GM12872 (cell line): Measurements from ENCODE around the gene FBLN1.

Source experiments
- CTCF ChIP-seq: IDR thresholded peaks from 3 replicates; pipeline ENCODE4 v1.5.1; 2011; ENCODE audit warnings: low read depth, mild to moderate bottlenecking, low read length, moderate library complexity; ENCODE audit not compliant: insufficient read depth

Gene FBLN1

GRCh38 chr22:45563362-45564040, 60.8 kb downstream of the FBLN1 start:
- no peak for TF ChIP-seq CTCF

- no peak for TF ChIP-seq CTCF
Measured at GRCh38 chr22:45564349-45565030, 61.8 kb downstream of the FBLN1 start.

GRCh38 chr22:45565171-45565570, 62.5 kb downstream of the FBLN1 start:
- TF ChIP-seq CTCF: no peak

GRCh38 chr22:45565973-45566372, 63.3 kb downstream of the FBLN1 start:
- no peak for TF ChIP-seq CTCF

- no peak for TF ChIP-seq CTCF
Measured at GRCh38 chr22:45568213-45568612, 65.5 kb downstream of the FBLN1 start.

- no peak for TF ChIP-seq CTCF
Measured at GRCh38 chr22:45571089-45571488, 68.4 kb downstream of the FBLN1 start.

GRCh38 chr22:45572444-45572843, 69.8 kb downstream of the FBLN1 start:
- TF ChIP-seq CTCF: no peak
